ENCODE results near the gene IDE. TPM values are rescaled to one million over a fixed set of nuclear protein-coding genes. Genes with fewer than 3 reads are reported as not detected.
A peak's percentile ranks its signal among the peaks of the same experiment; 100 is the strongest.
"Not testable (repeated sequence)": the region's sequence is repeated elsewhere in the genome, so short reads cannot be mapped to it uniquely, and the experiment has no call there.

IDE gene
- total RNA-seq, 1 experiment from 2014 or later, result 28.3 TPM

DNA sequence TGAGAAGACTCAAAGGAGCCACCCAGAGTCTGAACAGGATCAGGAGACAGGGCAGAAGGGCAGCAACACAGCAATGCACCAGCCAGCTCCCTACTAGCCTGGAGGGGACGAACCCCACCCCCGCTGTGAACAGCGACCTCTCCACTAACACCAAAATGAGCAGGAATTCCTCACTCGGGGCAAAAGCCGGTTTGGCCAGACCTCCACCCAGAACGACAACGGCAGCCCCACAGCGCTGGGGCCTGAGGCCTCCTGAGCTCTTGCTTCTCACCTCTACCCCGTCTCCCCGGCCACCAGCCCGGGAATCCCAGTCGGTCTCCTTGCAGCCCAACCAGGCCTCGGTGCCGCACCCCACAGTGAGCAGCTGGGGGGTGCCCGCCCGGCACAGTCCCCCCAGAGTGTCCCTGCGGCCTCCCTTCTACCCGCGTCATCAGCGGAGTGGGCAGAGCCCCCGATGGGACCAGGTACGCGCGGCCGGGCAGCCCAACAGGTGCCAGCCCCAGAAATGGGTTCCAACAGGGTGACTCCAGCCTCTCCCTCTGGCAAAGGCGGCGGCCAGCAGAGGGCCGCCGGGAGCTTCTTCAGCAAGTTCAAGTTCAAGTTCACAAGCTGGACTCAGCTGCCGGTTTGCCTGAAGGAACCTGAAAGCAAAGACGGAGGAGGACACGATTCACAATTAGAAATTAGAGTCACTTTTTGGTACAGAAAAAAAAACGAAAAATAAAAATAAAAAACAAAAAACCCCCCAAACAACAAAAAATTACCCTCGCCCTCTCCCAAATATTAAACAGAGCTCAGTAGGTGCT, 153.9 kb downstream of the IDE start:
- peak; percentile 15 for DNase-seq (ENCODE audit: low read depth)

DNA sequence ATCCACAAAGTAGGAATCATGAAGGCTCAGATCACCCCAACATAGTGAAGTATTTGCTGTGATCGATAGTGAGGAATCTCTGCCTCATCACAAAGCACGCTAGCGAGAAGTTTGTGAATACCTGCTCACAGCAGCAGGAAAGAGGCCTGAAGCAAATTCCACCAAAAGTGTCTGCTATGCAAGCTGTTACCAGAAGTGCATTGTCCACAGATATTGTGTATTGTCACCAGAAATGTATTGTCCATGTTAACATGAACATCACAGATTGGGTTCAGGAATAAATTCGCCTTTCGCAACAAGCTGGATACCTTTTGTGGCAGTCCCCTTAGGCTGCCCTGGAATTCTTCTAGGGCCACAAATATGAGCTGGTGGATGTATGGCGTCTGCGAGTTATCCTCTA, 155.0 kb downstream of the IDE start:
- DNase-seq (ENCODE audit: low read depth), result no peak

DNA sequence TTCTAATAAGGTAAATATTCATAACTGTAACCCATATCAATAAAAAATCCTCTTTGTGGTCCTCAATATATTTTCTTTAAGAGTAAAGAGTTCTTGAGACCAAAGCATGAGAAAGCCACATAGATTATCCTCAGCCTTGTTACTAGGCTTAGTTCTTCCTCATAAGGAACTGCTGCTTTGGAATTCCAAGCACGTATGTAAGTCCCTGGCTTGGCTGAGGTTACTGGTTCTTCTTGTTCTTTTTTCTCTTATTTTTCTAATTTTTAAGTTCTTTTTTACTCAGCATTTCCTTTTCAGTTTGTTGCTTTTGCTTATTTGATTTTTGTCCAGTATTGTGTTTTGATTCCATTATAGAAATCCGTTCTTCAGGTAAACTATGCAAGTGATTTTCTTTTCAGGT, 155.7 kb downstream of the IDE start:
- no peak for DNase-seq (ENCODE audit: low read depth)

DNA sequence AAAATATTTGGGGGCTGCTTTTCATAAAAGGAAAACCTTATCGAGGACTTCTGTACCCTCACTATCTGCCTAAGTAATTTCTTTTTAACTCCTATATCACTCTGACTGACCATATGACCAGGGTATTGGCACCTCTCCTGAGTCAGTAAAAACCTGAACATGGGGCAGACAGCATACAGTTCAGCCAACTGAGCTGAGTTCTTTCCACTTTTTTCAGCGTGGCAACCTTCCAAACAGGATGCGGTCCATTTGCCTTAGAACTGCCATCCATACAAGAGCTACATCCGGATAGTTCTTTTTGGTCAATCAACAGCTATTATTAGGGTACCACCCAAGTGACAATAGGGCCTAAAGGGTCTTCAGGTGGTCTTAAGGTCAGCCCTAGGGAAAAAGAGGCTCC, 160.4 kb downstream of the IDE start:
- DNase-seq (ENCODE audit: low read depth), result peak; percentile 20

DNA sequence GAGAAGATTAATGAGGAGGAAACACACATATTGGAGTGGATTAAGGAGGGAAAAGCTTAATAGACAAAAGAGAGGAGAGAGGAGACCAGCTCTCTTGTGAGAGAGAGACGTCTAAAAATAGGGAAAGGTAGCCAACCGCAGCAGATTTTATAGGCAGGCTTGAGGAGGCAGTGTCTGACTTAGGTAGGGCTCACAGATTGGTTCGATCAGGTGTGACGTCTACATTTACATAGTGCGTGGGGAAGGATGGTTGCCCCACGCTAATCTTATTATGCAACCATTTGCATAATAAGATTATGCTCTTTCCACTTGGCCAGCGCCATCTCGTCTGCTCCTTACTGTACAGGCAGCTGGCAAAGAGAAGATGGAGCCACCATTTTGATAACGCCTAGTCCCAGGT, 160.9 kb downstream of the IDE start:
- no peak for DNase-seq (ENCODE audit: low read depth)

DNA sequence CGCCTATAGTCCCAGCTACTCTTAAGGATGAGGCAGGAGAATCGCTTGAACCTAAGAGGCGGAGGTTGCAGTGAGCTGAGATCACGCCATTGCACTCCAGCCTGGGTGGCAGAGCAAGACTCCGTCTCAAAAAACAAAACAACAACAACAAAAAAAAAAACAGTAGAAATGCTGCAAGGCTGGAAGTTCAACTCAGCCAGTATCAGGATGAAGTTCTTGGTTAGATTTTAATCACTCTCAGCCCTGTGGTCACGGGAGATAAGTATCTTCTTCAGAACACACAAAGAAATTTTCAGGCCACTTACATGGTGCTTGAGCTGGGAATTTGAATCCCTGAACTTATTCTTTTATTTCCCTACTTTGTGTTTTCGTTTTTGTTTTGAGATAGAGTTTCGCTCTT, 162.5 kb downstream of the IDE start:
- no peak for DNase-seq (ENCODE audit: low read depth)

DNA sequence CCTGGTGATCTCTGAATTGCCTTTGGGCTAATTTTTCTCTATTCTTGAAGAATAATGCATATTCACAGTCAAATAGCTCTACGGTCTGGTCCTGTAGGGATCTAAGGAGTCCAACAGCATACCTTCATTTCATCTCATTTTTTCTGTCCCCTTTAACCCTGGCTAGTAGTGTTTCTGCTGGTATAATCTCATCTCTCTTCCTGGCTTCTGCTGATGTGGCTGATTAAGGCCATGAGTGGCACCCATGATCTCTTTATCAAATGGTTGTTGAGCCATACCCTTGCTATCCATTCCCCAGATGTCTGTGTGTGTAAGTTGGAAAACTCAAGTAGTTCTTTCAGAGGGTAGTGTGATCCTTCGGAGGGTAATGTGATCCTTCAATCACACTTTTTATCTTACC, 163.4 kb downstream of the IDE start:
- no peak for DNase-seq (ENCODE audit: low read depth)

DNA sequence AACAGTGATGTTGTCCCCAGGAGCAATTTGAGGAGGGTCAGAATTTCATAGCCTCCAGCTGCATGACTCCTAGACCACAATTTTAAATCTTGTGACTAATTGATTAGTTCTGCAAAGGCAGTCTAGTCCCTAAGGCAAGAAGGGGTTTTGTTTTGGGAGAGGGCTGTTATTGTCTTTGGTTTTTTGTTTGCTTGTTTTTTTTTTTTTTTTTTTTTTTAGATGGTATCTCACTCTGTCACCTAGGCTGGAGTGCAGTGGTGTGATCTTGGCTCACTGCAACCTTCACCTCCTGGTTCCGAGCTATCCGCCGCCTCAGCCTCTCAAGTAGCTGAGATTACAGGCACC, 165.9 kb downstream of the IDE start:
- no peak for DNase-seq (ENCODE audit: low read depth)

DNA sequence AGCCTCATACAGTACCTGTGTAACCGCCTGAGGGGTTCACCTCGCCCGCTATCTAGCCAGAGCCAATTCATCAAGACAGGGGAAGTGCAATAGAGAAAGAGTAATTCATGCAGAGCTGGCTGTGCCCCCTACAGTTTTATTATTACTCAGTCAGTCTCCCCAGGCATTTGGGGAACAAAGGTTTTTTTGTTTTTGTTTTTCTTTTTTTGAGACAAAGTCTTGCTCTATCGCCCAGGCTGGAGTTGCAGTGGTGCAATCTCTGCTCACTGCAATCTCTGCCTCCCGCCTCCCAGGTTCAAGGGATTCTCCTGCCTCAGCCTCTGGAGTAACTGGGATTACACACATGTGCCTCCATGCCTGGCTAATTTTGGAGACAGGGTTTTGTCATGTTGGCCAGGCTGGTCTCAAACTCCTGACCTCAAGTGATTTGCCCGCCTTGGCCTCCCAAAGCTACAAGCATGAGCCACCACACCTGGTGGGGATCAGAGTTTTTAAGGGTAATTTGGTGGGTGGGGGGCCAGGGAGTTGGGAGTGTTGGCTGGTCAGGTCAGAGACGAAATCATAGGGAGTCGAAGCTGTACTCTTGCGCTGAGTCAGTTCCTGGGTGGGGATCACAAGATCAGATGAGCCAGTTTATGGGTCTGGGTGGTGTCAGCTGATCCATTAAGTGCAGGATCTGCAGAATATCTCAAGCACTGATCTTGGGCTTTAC, 166.4 kb downstream of the IDE start:
- peak; percentile 57 for DNase-seq (ENCODE audit: low read depth)

DNA sequence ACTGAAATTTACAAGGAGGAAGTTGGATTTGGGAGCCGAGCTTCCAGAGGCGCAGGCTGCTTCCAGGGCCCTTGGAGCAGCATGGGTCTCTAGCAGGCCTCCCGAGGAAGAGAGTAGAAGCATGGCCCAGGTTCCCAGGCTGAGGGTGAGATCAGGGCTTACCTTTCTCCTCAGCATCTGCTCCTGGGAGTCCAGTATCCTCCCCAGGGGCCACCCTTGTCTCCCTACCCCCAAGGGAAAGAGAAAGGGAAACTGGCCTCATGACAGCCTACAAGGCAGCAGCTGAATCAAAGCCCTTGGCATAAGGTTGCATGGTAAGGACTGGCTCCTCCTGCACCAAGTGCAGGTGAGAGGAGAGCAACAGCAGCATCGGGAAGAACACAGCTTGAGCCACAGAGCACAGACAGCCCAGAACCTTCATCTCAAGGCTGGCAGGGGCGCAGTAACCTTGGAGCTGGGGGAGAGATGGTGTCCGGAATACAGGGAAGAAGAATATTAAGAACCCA, 168.4 kb downstream of the IDE start:
- DNase-seq (ENCODE audit: low read depth), result peak; percentile 4

DNA sequence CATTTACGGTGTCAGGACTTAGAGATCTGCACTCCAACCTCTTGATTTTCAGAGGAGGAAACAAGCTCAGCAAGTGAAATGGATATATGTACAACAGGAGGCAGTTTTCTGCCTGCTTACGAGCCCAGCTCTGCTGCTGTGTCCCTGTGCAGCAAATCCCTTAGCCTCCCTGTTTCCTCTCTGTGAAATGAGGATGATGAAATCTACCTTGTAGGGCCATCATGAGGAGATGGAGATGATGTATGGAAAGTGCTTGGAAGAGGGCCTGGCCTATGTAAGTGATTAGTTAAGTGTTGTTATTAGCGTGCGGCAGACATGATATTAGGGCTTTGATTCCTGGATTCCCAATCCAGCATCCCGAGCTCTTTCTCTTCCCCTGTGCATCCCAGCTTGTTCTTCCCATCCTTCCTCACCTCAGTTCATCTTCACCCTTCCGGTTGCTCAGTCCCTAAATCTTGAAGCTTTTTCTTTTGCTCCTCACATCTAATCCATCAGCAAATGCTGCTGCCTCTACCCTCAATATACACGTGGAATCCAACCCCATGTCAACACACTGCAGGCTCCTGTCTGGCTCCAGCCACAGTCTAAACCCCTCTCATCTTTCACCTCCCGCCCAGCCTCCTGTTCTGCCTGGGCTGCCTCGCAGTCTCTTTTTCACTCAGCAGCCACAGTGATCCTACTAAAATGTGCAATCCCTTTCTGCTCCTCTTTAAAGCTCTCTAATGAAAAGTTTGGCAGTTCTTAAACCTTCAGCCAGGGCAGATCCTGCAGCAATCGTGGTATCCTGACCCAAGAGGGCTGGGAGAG, 169.1 kb downstream of the IDE start:
- no peak for DNase-seq (ENCODE audit: low read depth)

DNA sequence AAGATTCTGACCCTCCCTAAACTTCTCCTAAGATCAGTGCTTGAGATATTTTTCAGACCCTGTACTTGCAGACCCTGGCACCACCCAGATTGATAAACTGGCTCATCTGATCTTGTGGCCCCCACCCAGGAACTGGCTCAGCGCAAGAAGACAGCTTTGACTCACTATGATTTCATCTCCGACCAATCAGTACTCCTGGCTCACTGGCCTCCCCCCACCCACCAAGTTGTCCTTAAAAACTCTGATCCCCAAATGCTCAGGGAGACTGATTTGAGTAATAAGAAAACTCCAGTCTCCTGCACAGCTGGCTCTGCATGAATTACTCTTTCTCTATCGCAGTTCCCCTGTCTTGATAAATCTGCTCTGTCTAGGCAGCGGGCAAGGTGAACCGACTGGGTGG, 171.7 kb downstream of the IDE start:
- DNase-seq (ENCODE audit: low read depth), result not testable (repeated sequence)

Other genes starting within 250 kb of the IDE start
- gene KIF11, start 19.0 kb upstream of the IDE start, total RNA-seq (2014; rRNA removed; shearing (Covaris generic)), result 35.0 and 56.1 TPM in 2 replicates
- 0.05 TPM in 1 of 2 replicates, not detected in the other for gene HHEX, start 115.9 kb upstream of the IDE start, total RNA-seq (2014; rRNA removed; shearing (Covaris generic))

Data from M059J (cell line).